ENCODE results near the gene BTK.

BTK gene

DNA sequence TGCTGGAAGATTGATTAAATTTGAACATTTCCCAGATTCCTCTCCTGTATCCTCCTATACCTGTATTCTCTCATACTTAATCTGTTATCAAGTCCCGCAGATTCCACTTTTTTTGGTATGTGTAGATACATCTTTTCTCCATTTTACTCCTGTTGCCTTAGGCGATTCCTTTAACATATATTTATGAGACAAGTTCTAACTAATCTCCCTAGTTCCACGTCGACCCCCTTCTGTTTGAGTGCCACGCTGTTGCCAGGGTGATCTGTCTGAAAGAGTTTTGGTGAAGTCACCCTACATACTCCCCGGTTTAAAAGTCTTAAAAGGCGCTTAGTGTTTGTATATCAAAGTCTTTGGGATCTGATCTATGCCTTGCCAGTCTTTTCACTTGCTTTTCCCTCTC lies 24.5 kb upstream of the BTK start:
- peaks cover 8% of the 10 kb centered on the region for H3K4me1 ChIP-seq (ENCODE audit: insufficient read depth, low read length)
- no peak overlapping the region for H3K4me3 ChIP-seq (ENCODE audit: low read depth in 1 of 2, low read length in 2 of 2)
- no peak overlapping the region for H3K27ac ChIP-seq (ENCODE audit: low read depth, low read length)

GRCh38 chrX:101409043-101409442 lies 23.1 kb upstream of the BTK start:
- peak overlapping the region; percentile 67 for H3K9ac ChIP-seq (ENCODE audit: low read length)
- H3K4me1 ChIP-seq (ENCODE audit: insufficient read depth, low read length): peaks cover 4% of the 10 kb centered on the region
- H3K27ac ChIP-seq (ENCODE audit: low read depth, low read length): peak overlapping the region; percentile 48
- no peaks in the 10 kb centered on the region for H3K27me3 ChIP-seq (ENCODE audit: control insufficient read depth in 1 of 2, insufficient read depth in 2 of 2, low read length in 2 of 2)
- H3K4me3 ChIP-seq (ENCODE audit: low read depth in 1 of 2, low read length in 2 of 2): peak overlapping the region in 1 of 2 donors; percentile 61
- no peaks in the 10 kb centered on the region for H3K9me3 ChIP-seq (ENCODE audit: low read length)
- H3K36me3 ChIP-seq (ENCODE audit: insufficient read depth, low read length): peaks cover 11% of the 10 kb centered on the region

More for the DNA sequence above, 24.5 kb upstream of the BTK start:
- no peaks in the 10 kb centered on the region for H3K27me3 ChIP-seq (ENCODE audit: control insufficient read depth in 1 of 2, insufficient read depth in 2 of 2, low read length in 2 of 2)
- no peak overlapping the region for H3K9ac ChIP-seq (ENCODE audit: low read length)
- peaks cover 11% of the 10 kb centered on the region for H3K36me3 ChIP-seq (ENCODE audit: insufficient read depth, low read length)
- H3K9me3 ChIP-seq (ENCODE audit: low read length): no peaks in the 10 kb centered on the region

DNA sequence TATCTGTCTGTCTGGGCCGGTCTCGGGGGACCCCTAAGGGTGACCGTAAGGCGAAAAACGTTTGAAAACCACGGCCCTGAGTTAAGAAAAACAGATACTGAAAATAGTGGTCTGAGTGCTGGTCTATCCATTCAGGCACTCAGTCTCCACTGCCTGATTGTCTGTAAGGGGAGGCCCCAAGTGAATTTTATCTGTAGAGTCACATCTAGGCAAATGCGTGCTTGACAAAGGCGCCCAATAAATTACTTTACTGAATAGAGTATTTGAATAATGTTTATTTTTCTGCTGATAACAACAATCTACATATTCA lies 22.5 kb upstream of the BTK start:
- H3K27ac ChIP-seq (ENCODE audit: low read depth, low read length): peak overlapping the region; percentile 71
- H3K27me3 ChIP-seq (ENCODE audit: control insufficient read depth in 1 of 2, insufficient read depth in 2 of 2, low read length in 2 of 2): no peaks in the 10 kb centered on the region
- peak overlapping the region; percentile 52 to 61 for H3K4me3 ChIP-seq (ENCODE audit: low read depth in 1 of 2, low read length in 2 of 2)
- no peaks in the 10 kb centered on the region for H3K9me3 ChIP-seq (ENCODE audit: low read length)
- peak overlapping the region; percentile 85 for H3K9ac ChIP-seq (ENCODE audit: low read length)
- peaks cover 4% of the 10 kb centered on the region for H3K4me1 ChIP-seq (ENCODE audit: insufficient read depth, low read length)
- H3K36me3 ChIP-seq (ENCODE audit: insufficient read depth, low read length): peaks cover 11% of the 10 kb centered on the region

- peaks cover 10% of the 10 kb centered on the region for H3K36me3 ChIP-seq (ENCODE audit: insufficient read depth, low read length)
- peak within 1 kb of the TSS; percentile 56 to 61 for H3K4me3 ChIP-seq (ENCODE audit: low read depth in 1 of 2, low read length in 2 of 2)
- peak within 1 kb of the TSS; percentile 71 for H3K27ac ChIP-seq (ENCODE audit: low read depth, low read length)
- peak within 1 kb of the TSS; percentile 85 for H3K9ac ChIP-seq (ENCODE audit: low read length)
- peaks cover 4% of the 10 kb centered on the region for H3K4me1 ChIP-seq (ENCODE audit: insufficient read depth, low read length)
- H3K27me3 ChIP-seq (ENCODE audit: control insufficient read depth in 1 of 2, insufficient read depth in 2 of 2, low read length in 2 of 2): no peaks in the 10 kb centered on the region
- no peaks in the 10 kb centered on the region for H3K9me3 ChIP-seq (ENCODE audit: low read length)
These were observed 21.9 kb upstream of the BTK start, which contains the start of the genes GLA and HNRNPH2 for GRCh38 chrX:101407748-101408531. TSS of gene GLA (minus strand) at chrX:101407925. CDS start at chrX:101407903, 22 bp downstream. TSS of gene HNRNPH2 (plus strand) at chrX:101408222. CDS start at chrX:101411989, 3,767 bp downstream.

GRCh38 chrX:101407167-101407747 lies 21.3 kb upstream of the BTK start:
- H3K9me3 ChIP-seq (ENCODE audit: low read length): no peaks in the 10 kb centered on the region
- H3K27ac ChIP-seq (ENCODE audit: low read depth, low read length): peak overlapping the region; percentile 71
- no peaks in the 10 kb centered on the region for H3K27me3 ChIP-seq (ENCODE audit: control insufficient read depth in 1 of 2, insufficient read depth in 2 of 2, low read length in 2 of 2)
- peak overlapping the region; percentile 62 for H3K9ac ChIP-seq (ENCODE audit: low read length)
- peaks cover 4% of the 10 kb centered on the region for H3K4me1 ChIP-seq (ENCODE audit: insufficient read depth, low read length)
- H3K36me3 ChIP-seq (ENCODE audit: insufficient read depth, low read length): peaks cover 5% of the 10 kb centered on the region
- peak overlapping the region; percentile 56 to 61 for H3K4me3 ChIP-seq (ENCODE audit: low read depth in 1 of 2, low read length in 2 of 2)

GRCh38 chrX:101399825-101400224 lies 13.8 kb upstream of the BTK start:
- Histone ChIP-seq H3K27ac (ENCODE audit: low read depth, low read length) (no peak overlapping the region), H3K27me3 (ENCODE audit: control insufficient read depth in 1 of 2, insufficient read depth in 2 of 2, low read length in 2 of 2) (no peaks in the 10 kb centered on the region), H3K9ac (ENCODE audit: low read length) (no peak overlapping the region), H3K36me3 (ENCODE audit: insufficient read depth, low read length) (no peaks in the 10 kb centered on the region), H3K9me3 (ENCODE audit: low read length) (no peaks in the 10 kb centered on the region), H3K4me1 (ENCODE audit: insufficient read depth, low read length) (no peaks in the 10 kb centered on the region), H3K4me3 (ENCODE audit: low read depth in 1 of 2, low read length in 2 of 2) (no peak overlapping the region)

DNA sequence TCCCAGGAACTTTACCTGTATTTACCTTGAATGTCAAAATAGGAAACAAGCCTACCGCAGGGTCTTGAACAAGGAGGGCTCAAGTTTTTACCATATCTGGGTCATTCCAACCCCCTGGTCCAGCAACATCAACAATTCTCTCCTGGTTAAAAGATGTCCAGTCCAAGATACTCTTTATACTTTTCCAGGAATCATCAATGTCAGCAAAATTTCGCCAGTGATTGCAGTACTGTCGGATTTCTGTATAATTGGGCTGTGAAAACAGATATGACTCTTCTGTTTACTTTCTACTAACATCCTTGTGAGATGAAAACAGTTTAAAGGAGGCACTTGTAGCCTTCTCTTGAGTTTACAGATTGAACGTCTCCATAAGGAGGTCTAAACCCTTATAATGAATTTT lies 12.7 kb upstream of the BTK start:
- Histone ChIP-seq H3K4me1 (ENCODE audit: insufficient read depth, low read length) (no peaks in the 10 kb centered on the region), H3K27me3 (ENCODE audit: control insufficient read depth in 1 of 2, insufficient read depth in 2 of 2, low read length in 2 of 2) (no peaks in the 10 kb centered on the region), H3K9ac (ENCODE audit: low read length) (no peak overlapping the region), H3K4me3 (ENCODE audit: low read depth in 1 of 2, low read length in 2 of 2) (no peak overlapping the region), H3K9me3 (ENCODE audit: low read length) (no peaks in the 10 kb centered on the region), H3K36me3 (ENCODE audit: insufficient read depth, low read length) (no peaks in the 10 kb centered on the region), H3K27ac (ENCODE audit: low read depth, low read length) (no peak overlapping the region)

DNA sequence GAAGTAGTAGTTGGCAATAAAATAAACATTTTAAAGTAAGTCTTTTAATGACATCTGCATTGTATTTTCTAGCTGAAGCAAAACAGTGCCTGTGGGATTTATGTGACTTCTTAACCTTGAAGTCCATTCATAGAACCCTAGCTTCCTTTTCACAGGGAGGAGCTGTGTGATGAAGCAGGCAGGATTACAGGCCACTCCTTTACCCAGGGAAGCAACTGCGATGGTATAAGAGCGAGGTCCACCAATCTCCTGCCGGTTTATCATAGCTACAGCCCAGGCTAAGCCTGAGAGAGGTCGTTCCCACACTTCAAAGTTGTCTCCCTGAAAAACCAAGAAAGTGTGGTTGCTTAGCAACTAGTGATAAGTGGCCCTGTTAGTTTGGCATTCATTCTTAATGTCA lies 11.8 kb upstream of the BTK start:
- Histone ChIP-seq H3K4me3 (ENCODE audit: low read depth in 1 of 2, low read length in 2 of 2) (no peak overlapping the region), H3K27ac (ENCODE audit: low read depth, low read length) (no peak overlapping the region), H3K9me3 (ENCODE audit: low read length) (no peaks in the 10 kb centered on the region)

DNA sequence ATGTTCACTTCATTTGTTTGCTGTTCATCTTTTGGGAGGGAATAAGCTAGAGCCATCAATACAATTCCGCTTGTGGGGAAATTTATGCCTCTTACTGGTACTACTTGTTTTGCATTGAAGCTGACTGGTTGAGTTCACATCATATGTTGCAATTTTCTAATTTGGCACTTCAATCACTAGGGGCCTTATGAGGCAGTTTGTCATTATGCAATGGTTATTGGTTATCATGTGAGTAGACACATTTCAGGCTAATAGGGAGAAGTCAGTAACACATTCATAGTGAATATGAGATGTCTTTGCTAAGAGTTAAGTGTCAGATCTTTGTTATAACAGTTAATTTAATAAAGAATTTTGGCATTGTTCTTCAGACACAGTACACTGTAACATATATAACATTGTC lies 9.8 kb upstream of the BTK start:
- no peak overlapping the region for H3K9ac ChIP-seq (ENCODE audit: low read length)
- H3K27ac ChIP-seq (ENCODE audit: low read depth, low read length): no peak overlapping the region
- H3K4me3 ChIP-seq (ENCODE audit: low read depth in 1 of 2, low read length in 2 of 2): no peak overlapping the region

More for the DNA sequence above, 11.8 kb upstream of the BTK start:
- Histone ChIP-seq H3K36me3 (ENCODE audit: insufficient read depth, low read length) (no peaks in the 10 kb centered on the region), H3K4me1 (ENCODE audit: insufficient read depth, low read length) (no peaks in the 10 kb centered on the region), H3K27me3 (ENCODE audit: control insufficient read depth in 1 of 2, insufficient read depth in 2 of 2, low read length in 2 of 2) (no peaks in the 10 kb centered on the region), H3K9ac (ENCODE audit: low read length) (no peak overlapping the region)

DNA sequence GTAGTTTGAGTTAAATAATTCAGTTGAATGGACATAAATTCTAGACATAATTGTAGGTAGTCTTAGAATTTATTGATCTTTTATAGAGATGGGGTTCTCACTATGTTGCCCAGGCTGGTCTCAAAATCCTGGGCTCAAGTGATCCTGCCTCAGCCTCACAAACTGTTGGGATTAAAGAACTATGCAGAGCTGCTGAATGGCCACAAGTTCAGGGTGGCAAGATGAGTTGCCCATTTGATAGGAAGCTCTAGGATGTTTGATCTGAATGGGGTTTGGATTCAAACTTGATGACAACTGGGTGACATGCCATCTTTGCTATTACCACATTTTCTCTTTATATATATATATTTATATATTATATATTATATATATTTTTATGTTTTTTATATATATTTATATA lies 8.4 kb upstream of the BTK start:
- no peak overlapping the region for H3K27ac ChIP-seq (ENCODE audit: low read depth, low read length)
- H3K9ac ChIP-seq (ENCODE audit: low read length): no peak overlapping the region
- H3K4me3 ChIP-seq (ENCODE audit: low read depth in 1 of 2, low read length in 2 of 2): no peak overlapping the region
- no peaks in the 10 kb centered on the region for H3K9me3 ChIP-seq (ENCODE audit: low read length)
- H3K36me3 ChIP-seq (ENCODE audit: insufficient read depth, low read length): peaks cover 8% of the 10 kb centered on the region
- H3K27me3 ChIP-seq (ENCODE audit: control insufficient read depth in 1 of 2, insufficient read depth in 2 of 2, low read length in 2 of 2): no peaks in the 10 kb centered on the region
- H3K4me1 ChIP-seq (ENCODE audit: insufficient read depth, low read length): no peaks in the 10 kb centered on the region

More for the DNA sequence above, 9.8 kb upstream of the BTK start:
- Histone ChIP-seq H3K9me3 (ENCODE audit: low read length) (no peaks in the 10 kb centered on the region), H3K4me1 (ENCODE audit: insufficient read depth, low read length) (no peaks in the 10 kb centered on the region), H3K36me3 (ENCODE audit: insufficient read depth, low read length) (peaks cover 8% of the 10 kb centered on the region), H3K27me3 (ENCODE audit: control insufficient read depth in 1 of 2, insufficient read depth in 2 of 2, low read length in 2 of 2) (no peaks in the 10 kb centered on the region)

- no peak overlapping the region for H3K9ac ChIP-seq (ENCODE audit: low read length)
- peaks cover 8% of the 10 kb centered on the region for H3K36me3 ChIP-seq (ENCODE audit: insufficient read depth, low read length)
- no peaks in the 10 kb centered on the region for H3K27me3 ChIP-seq (ENCODE audit: control insufficient read depth in 1 of 2, insufficient read depth in 2 of 2, low read length in 2 of 2)
- H3K9me3 ChIP-seq (ENCODE audit: low read length): no peaks in the 10 kb centered on the region
- no peaks in the 10 kb centered on the region for H3K4me1 ChIP-seq (ENCODE audit: insufficient read depth, low read length)
- no peak overlapping the region for H3K27ac ChIP-seq (ENCODE audit: low read depth, low read length)
- H3K4me3 ChIP-seq (ENCODE audit: low read depth in 1 of 2, low read length in 2 of 2): no peak overlapping the region
These were observed 7.7 kb upstream of the BTK start for GRCh38 chrX:101393530-101394305.
